ENCODE results near the gene SIN3B. TPM values are rescaled to one million over a fixed set of nuclear protein-coding genes. Genes with fewer than 3 reads are reported as not detected.
A peak's percentile ranks its signal among the peaks of the same experiment; 100 is the strongest.

SIN3B gene
- total and polyA plus RNA-seq, 9 of the 15 experiments (the other 6 are each of a cell fraction or from before 2014, with no cell fraction given): 0.51 to 34.2 (median 14.3) TPM

- TF ChIP-seq PRDM10 (IDR thresholded peaks at IDR 0.05; ENCODE audit: partially characterized antibody) (no peak), SMARCE1 (IDR thresholded peaks at IDR 0.05) (peak; percentile 44; the same call in 1 of the 2 replicates), NR1H2 (CRISPR knock-in tag; IDR thresholded peaks at IDR 0.05) (no peak), HDAC1 (IDR thresholded peaks at IDR 0.05) (peak in 1 of 2 experiments; percentile 84; a peak in 2 of 4 replicates), TAF1 (IDR thresholded peaks at IDR 0.05; ENCODE audit: control insufficient read depth, extremely low read depth, insufficient read depth, low read length, severe bottlenecking) (peak; percentile 8)
These were observed 66.4 kb downstream of the SIN3B start (continued) for GRCh38 chr19:16895467-16896145.
